GM19193 (cell line): ENCODE data around the gene CCDC60.

ENCODE experiments used
- POLR2A ChIP-seq: IDR thresholded peaks from 4 replicates; pipeline ENCODE4 v1.6.1; 2011; ENCODE audit not compliant: insufficient read depth, insufficient read length; ENCODE audit errors: extremely low read depth

Gene CCDC60

DNA sequence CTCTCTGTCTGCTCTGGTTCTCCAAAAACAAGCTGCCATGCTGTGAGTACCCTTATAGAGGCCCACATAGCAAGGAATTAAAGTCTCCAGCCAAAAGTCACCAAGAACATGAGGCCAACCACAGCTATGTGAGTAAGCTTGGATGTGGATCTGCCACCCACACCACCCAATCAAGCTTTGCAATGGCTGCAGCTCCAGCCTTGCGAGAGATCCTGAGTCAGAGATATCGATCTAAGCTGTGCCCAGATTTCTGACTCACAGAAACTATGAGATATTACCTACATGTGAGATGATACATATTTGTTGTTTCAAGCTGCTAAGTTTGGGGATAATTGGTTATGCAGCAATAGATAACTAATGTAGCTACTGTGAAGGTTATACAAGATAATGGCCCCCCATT, 243.6 kb downstream of the CCDC60 start:
- TF ChIP-seq POLR2A: no peak

- TF ChIP-seq POLR2A: no peak
Observed at GRCh38 chr12:119589097-119589496, 254.6 kb downstream of the CCDC60 start.

GRCh38 chr12:119589634-119590033, 255.1 kb downstream of the CCDC60 start:
- TF ChIP-seq POLR2A: no peak
